CD4-positive, alpha-beta T cell (primary cell): Measurements from ENCODE around the gene ARHGAP21. TPM values are rescaled to one million over a fixed set of nuclear protein-coding genes. Genes with fewer than 3 reads are reported as not detected.

Source experiments
- ATAC-seq: fragments of 200-7000 bp; cut with Tn5 transposase; one replicate; pipeline ENCODE4 v1.10.0; 2022; ENCODE audit warnings: mild to moderate bottlenecking; ENCODE audit not compliant: poor library complexity
- CTCF ChIA-PET: fragments of 350-600 bp; sonication (Branson Sonifier 250); formaldehyde crosslinking; loops from one replicate; lab custom pipeline; 2021; ENCODE audit warnings: antibody characterized with exemption, inconsistent platforms; lab: Charles Lee
- POLR2A ChIA-PET: fragments of 350-600 bp; sonication (Branson Sonifier 250); formaldehyde crosslinking; loops from one replicate; lab custom pipeline; 2021; ENCODE audit warnings: antibody characterized with exemption, inconsistent platforms; lab: Charles Lee
- DNase-seq, 14 experiments: peaks; one replicate each; pipeline ENCODE4 v3.0.0-alpha.2; 2013 to 2020; ENCODE audit warnings: mixed read lengths in 2 of 14
- H3K27ac ChIP-seq, 2 donors: one replicate each; pipeline versions ENCODE4 v1.5.1 to v1.7.0; 2013; ENCODE audit warnings: low read length in 2 of 2, low read depth in 1 of 2, mild to moderate bottlenecking in 1 of 2
- H3K27me3 ChIP-seq, 2 experiments: 1 replicate in 1 of 2; 2 replicates in 1 of 2; pipeline versions ENCODE4 v1.6.1 to v1.7.0; 2013; ENCODE audit warnings: low read length in 2 of 2, control low read depth in 1 of 2, mild to moderate bottlenecking in 1 of 2, moderate library complexity in 1 of 2; ENCODE audit not compliant: insufficient read depth in 2 of 2, control insufficient read depth in 1 of 2
- H3K36me3 ChIP-seq: one replicate; pipeline ENCODE4 v1.6.1; 2013; ENCODE audit warnings: low read length, control low read depth; ENCODE audit not compliant: insufficient read depth
- H3K4me1 ChIP-seq: one replicate; pipeline ENCODE4 v1.6.1; 2013; ENCODE audit warnings: low read length, control low read depth; ENCODE audit not compliant: insufficient read depth
- H3K4me3 ChIP-seq: one replicate; pipeline ENCODE4 v1.5.1; 2013; ENCODE audit warnings: mild to moderate bottlenecking, low read length, moderate library complexity
- H3K9me3 ChIP-seq, 2 experiments: 1 replicate in 1 of 2; 2 replicates in 1 of 2; pipeline versions ENCODE4 v1.6.1 to v1.7.0; 2013; ENCODE audit warnings: low read length in 2 of 2, mild to moderate bottlenecking in 2 of 2, control low read depth in 1 of 2, moderate library complexity in 1 of 2; ENCODE audit not compliant: control insufficient read depth in 1 of 2, insufficient read depth in 1 of 2
- H3K27ac Mint-ChIP-seq: one replicate; pipeline ENCODE4 v1.8.0; 2020; ENCODE audit warnings: mixed read lengths
- H3K27me3 Mint-ChIP-seq: one replicate; pipeline ENCODE4 v1.8.0; 2021; ENCODE audit warnings: mixed read lengths
- H3K36me3 Mint-ChIP-seq: one replicate; pipeline ENCODE4 v1.8.0; 2021; ENCODE audit warnings: low read depth, mixed read lengths
- H3K4me1 Mint-ChIP-seq: one replicate; pipeline ENCODE4 v1.8.0; 2021; ENCODE audit warnings: low read depth, mixed read lengths
- H3K4me3 Mint-ChIP-seq: one replicate; pipeline ENCODE4 v1.8.0; 2020; ENCODE audit warnings: mild to moderate bottlenecking, mixed read lengths
- H3K9me3 Mint-ChIP-seq: one replicate; pipeline ENCODE4 v1.8.0; 2020; ENCODE audit warnings: mixed read lengths
- intact Hi-C, 2 experiments: fragments of 100-400 bp; cut with DNase I in 1 of 2; cut with micrococcal nuclease in 1 of 2; formaldehyde crosslinking; loops; one replicate each; pipeline versions ENCODE4 v1.15.1 to v1.9.0; 2023 to 2025; cut with DNase I, micrococcal nuclease
- total RNA-seq, 174 experiments: library from RNA in 2 of 174; stranded (reverse) in 2 of 174; gene quantifications; one replicate each; pipeline ENCODE4 v1.2.3 and lab custom pipeline; 2021 to 2026
- TF ChIP-seq, protein P1 (sequence below): fragments of 200-600 bp; IDR thresholded peaks from one replicate; pipeline ENCODE4 v1.8.0; 2022; ENCODE audit warnings: antibody characterized with exemption, mild to moderate bottlenecking

Gene ARHGAP21
- total RNA-seq, 2 experiments from 2014 or later: 38.4 to 43.4 TPM

DNA sequence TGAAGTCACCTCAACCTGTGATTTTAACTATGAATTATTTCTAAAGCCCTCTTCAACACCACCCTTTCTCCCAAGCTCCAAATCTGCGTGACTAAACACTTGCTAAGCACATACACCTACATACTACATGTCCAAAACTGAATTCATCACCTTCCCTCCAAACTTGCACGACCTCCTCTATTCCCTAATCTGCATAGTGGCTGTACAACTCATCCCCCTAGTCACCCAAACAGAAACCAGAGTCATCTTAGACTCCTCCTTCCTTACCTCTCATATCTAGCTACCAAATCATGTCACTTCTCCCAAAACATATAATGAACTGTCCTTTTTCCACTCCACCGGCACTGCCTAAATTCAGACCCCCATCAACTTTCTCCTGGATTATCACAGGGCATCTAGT lies 16.2 kb downstream of the ARHGAP21 start:
- Mint-ChIP-seq H3K27ac (no peak overlapping the region), H3K27me3 (no peaks in the 10 kb centered on the region), H3K9me3 (no peaks in the 10 kb centered on the region), H3K4me1 (no peaks in the 10 kb centered on the region), H3K4me3 (no peak overlapping the region), H3K36me3 (no peaks in the 10 kb centered on the region)
- no peaks in the 10 kb centered on the region for H3K27me3 ChIP-seq
- no peak overlapping the region for H3K4me3 ChIP-seq
- DNase-seq (no peak), ATAC-seq (no peak)
- H3K36me3 ChIP-seq: no peaks in the 10 kb centered on the region
- H3K4me1 ChIP-seq: peaks cover 3% of the 10 kb centered on the region
- TF ChIP-seq, protein P1, sequence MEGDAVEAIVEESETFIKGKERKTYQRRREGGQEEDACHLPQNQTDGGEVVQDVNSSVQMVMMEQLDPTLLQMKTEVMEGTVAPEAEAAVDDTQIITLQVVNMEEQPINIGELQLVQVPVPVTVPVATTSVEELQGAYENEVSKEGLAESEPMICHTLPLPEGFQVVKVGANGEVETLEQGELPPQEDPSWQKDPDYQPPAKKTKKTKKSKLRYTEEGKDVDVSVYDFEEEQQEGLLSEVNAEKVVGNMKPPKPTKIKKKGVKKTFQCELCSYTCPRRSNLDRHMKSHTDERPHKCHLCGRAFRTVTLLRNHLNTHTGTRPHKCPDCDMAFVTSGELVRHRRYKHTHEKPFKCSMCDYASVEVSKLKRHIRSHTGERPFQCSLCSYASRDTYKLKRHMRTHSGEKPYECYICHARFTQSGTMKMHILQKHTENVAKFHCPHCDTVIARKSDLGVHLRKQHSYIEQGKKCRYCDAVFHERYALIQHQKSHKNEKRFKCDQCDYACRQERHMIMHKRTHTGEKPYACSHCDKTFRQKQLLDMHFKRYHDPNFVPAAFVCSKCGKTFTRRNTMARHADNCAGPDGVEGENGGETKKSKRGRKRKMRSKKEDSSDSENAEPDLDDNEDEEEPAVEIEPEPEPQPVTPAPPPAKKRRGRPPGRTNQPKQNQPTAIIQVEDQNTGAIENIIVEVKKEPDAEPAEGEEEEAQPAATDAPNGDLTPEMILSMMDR: no peak
- intact Hi-C loops: no loop called here
- H3K9me3 ChIP-seq: no peaks in the 10 kb centered on the region
- CTCF ChIA-PET: no interaction called here
- POLR2A ChIA-PET: no interaction called here
- no peak overlapping the region for H3K27ac ChIP-seq

GRCh38 chr10:24706479-24707118 lies 17.1 kb downstream of the ARHGAP21 start:
- TF ChIP-seq, protein P1: no peak
- Histone ChIP-seq H3K36me3 (no peaks in the 10 kb centered on the region), H3K4me3 (no peak overlapping the region), H3K9me3 (no peaks in the 10 kb centered on the region), H3K27ac (no peak overlapping the region), H3K27me3 (no peaks in the 10 kb centered on the region), H3K4me1 (peaks cover 3% of the 10 kb centered on the region)
- intact Hi-C loops: no loop called here
- DNase-seq (peak in 6 of 14 experiments; percentile 14 to 56 (median 38)), ATAC-seq (peak; percentile 93)
- CTCF ChIA-PET: no interaction called here
- Mint-ChIP-seq H3K4me3 (no peak overlapping the region), H3K9me3 (no peaks in the 10 kb centered on the region), H3K27me3 (no peaks in the 10 kb centered on the region), H3K27ac (no peak overlapping the region), H3K36me3 (no peaks in the 10 kb centered on the region), H3K4me1 (peaks cover 5% of the 10 kb centered on the region)
- POLR2A ChIA-PET: interaction anchor here (0.6 to 1.0 kb wide), 2 partner anchors 16 to 409 kb away, joined by 3 to 6 read pairs; partner anchors contain the start of gene ARHGAP21

GRCh38 chr10:24703700-24704099 lies 20.0 kb downstream of the ARHGAP21 start:
- POLR2A ChIA-PET: no interaction called here

More at GRCh38 chr10:24703700-24704099, 20.0 kb downstream of the ARHGAP21 start:
- Histone ChIP-seq H3K4me3 (no peak overlapping the region), H3K4me1 (peaks cover 6% of the 10 kb centered on the region), H3K27ac (no peak overlapping the region), H3K9me3 (no peaks in the 10 kb centered on the region), H3K36me3 (no peaks in the 10 kb centered on the region), H3K27me3 (no peaks in the 10 kb centered on the region)
- no peaks in the 10 kb centered on the region for H3K9me3 Mint-ChIP-seq
- no peak overlapping the region for H3K4me3 Mint-ChIP-seq
- no peaks in the 10 kb centered on the region for H3K36me3 Mint-ChIP-seq
- ATAC-seq (no peak), DNase-seq (no peak)
- H3K4me1 Mint-ChIP-seq: peaks cover 10% of the 10 kb centered on the region
- H3K27me3 Mint-ChIP-seq: no peaks in the 10 kb centered on the region
- intact Hi-C loops: no loop called here
- CTCF ChIA-PET: no interaction called here
- TF ChIP-seq, protein P1: no peak
- H3K27ac Mint-ChIP-seq: no peak overlapping the region
